PC-3 (cell line): ENCODE results near the gene OLFML2B. TPM values are rescaled to one million over a fixed set of nuclear protein-coding genes. Genes with fewer than 3 reads are reported as not detected.

ENCODE experiments used
- ATAC-seq: fragments of 200-7000 bp; cut with Tn5 transposase; 2 replicates; pipeline ENCODE4 v1.9.1; 2020; ENCODE audit warnings: mild to moderate bottlenecking, moderate library complexity
- BruUV-seq: library from RNA; stranded (reverse); fragments of 400-500 nt; replicated peaks from 2 replicates; lab custom pipeline; 2021; lab: Mats Ljungman, UMichigan
- CTCF ChIA-PET: fragments of 300-600 bp; sonication (Branson Sonifier 250); formaldehyde crosslinking; loops from one replicate; lab custom pipeline; 2022; ENCODE audit warnings: antibody characterized with exemption; lab: Charles Lee
- POLR2A ChIA-PET: fragments of 300-600 bp; sonication (Branson Sonifier 250); formaldehyde crosslinking; loops from one replicate; lab custom pipeline; 2022; ENCODE audit warnings: antibody characterized with exemption; ENCODE audit not compliant: unreplicated experiment; lab: Charles Lee
- DNase-seq: peaks from one replicate; pipeline ENCODE4 v3.0.0-alpha.2; 2015
- H2AFZ ChIP-seq: fragments of 300-600 bp; sonication (generic); 2 replicates; pipeline ENCODE4 v1.6.0; 2016; ENCODE audit warnings: antibody characterized with exemption, low read length
- H3F3A ChIP-seq: fragments of 300-600 bp; sonication (generic); one replicate; pipeline ENCODE4 v1.6.0; 2017; ENCODE audit warnings: antibody characterized with exemption, low read length, control low read depth, mild to moderate bottlenecking; ENCODE audit not compliant: unreplicated experiment
- H3K27ac ChIP-seq: fragments of 300-600 bp; sonication (generic); 2 replicates; pipeline ENCODE4 v1.5.1; 2016; ENCODE audit warnings: mild to moderate bottlenecking, low read length
- H3K27me3 ChIP-seq: fragments of 300-600 bp; sonication (generic); 2 replicates; pipeline ENCODE4 v1.6.1; 2016; ENCODE audit warnings: low read length, mixed read lengths
- H3K36me3 ChIP-seq: fragments of 300-600 bp; sonication (generic); 2 replicates; pipeline ENCODE4 v1.6.1; 2016; ENCODE audit warnings: low read depth, mixed run types, low read length, mixed read lengths
- H3K4me1 ChIP-seq: fragments of 300-600 bp; sonication (generic); 2 replicates; pipeline ENCODE4 v1.5.1; 2016; ENCODE audit warnings: low read length; ENCODE audit not compliant: insufficient read depth
- H3K4me2 ChIP-seq: fragments of 300-600 bp; sonication (generic); 2 replicates; pipeline ENCODE4 v1.6.0; 2016; ENCODE audit warnings: low read length
- H3K4me3 ChIP-seq: fragments of 300-600 bp; sonication (generic); 2 replicates; pipeline ENCODE4 v1.5.1; 2016; ENCODE audit warnings: mild to moderate bottlenecking, low read length, mixed read lengths
- H3K79me2 ChIP-seq: fragments of 300-600 bp; sonication (generic); 2 replicates; pipeline ENCODE4 v1.6.1; 2017; ENCODE audit warnings: low read length, mixed read lengths
- H3K9ac ChIP-seq: fragments of 300-600 bp; sonication (generic); 2 replicates; pipeline ENCODE4 v1.6.0; 2016; ENCODE audit warnings: mild to moderate bottlenecking, low read length
- H3K9me2 ChIP-seq: fragments of 300-600 bp; sonication (generic); replicated peaks from 2 replicates; pipeline ENCODE4 v1.6.1; 2016; ENCODE audit warnings: mixed run types, low read length, mixed read lengths
- H3K9me3 ChIP-seq: fragments of 300-600 bp; sonication (generic); 2 replicates; pipeline ENCODE4 v1.6.1; 2016; ENCODE audit warnings: low read length, mixed read lengths
- H4K20me1 ChIP-seq: fragments of 300-600 bp; sonication (generic); 2 replicates; pipeline ENCODE4 v1.6.1; 2016; ENCODE audit warnings: low read length, mixed read lengths
- EZH2 ChIP-seq: fragments of 300-600 bp; sonication (generic); IDR thresholded peaks from one replicate; pipeline ENCODE4 v1.6.1; 2017; ENCODE audit warnings: antibody characterized with exemption, mild to moderate bottlenecking, low read length; ENCODE audit not compliant: unreplicated experiment
- EZH2phosphoT487 ChIP-seq: fragments of 300-600 bp; sonication (generic); IDR thresholded peaks from 2 replicates; pipeline ENCODE4 v1.6.1; 2018; ENCODE audit warnings: mild to moderate bottlenecking, antibody characterized with exemption, low read length, borderline replicate concordance
- intact Hi-C: fragments of 100-400 bp; cut with micrococcal nuclease; formaldehyde crosslinking; loops from 2 replicates; pipeline ENCODE4 v1.9.0; 2023
- total RNA-seq: library from RNA; depleted of rRNA; stranded (reverse); fragments of >200 nt; gene quantifications from 2 replicates; pipeline ENCODE4 v1.2.3, GENCODE V29; 2014
- TF ChIP-seq, protein P1 (sequence below): fragments of 300-600 bp; sonication (generic); conservative IDR thresholded peaks from 2 replicates; pipeline ENCODE4 v1.5.1; 2017; ENCODE audit warnings: antibody characterized with exemption, low read depth, mild to moderate bottlenecking, low read length

Gene OLFML2B
- total RNA-seq, 1 experiment from 2014 or later: 1.4 TPM

DNA sequence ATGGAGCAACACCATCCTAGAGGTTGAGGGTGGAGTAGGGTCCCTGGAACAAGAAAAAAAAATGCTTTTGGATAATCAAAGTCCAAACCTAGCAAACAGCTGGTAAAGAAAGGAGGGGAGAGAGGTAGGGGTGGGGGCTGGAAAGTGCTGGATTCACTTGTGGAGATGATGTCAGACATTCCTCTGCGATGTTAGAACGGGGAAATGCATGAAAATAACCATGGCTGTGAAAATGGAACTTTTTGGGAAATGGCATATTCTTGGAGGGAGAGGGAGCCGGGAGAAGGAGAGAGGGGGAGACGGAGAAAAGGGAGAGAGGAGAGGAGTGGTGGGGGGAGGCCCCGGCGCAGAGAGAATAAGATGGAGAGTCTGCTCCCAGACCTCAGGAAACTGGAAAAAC, 53.6 kb downstream of the OLFML2B start:
- DNase-seq: no peak
- Histone ChIP-seq H3K9me3 (no peaks in the 10 kb centered on the region), H3K27ac (no peak overlapping the region), H3K27me3 (no peaks in the 10 kb centered on the region), H3K4me1 (no peaks in the 10 kb centered on the region), H3F3A (no peaks in the 10 kb centered on the region), H3K4me3 (no peak overlapping the region), H4K20me1 (no peaks in the 10 kb centered on the region), H2AFZ (no peak overlapping the region), H3K9ac (no peak overlapping the region), H3K9me2 (no peaks in the 10 kb centered on the region), H3K79me2 (no peaks in the 10 kb centered on the region), H3K4me2 (no peak overlapping the region), H3K36me3 (no peaks in the 10 kb centered on the region)
- intact Hi-C loops: no loop called here
- ChIA-PET CTCF (no interaction called here), POLR2A (no interaction called here)
- TF ChIP-seq, protein P1, sequence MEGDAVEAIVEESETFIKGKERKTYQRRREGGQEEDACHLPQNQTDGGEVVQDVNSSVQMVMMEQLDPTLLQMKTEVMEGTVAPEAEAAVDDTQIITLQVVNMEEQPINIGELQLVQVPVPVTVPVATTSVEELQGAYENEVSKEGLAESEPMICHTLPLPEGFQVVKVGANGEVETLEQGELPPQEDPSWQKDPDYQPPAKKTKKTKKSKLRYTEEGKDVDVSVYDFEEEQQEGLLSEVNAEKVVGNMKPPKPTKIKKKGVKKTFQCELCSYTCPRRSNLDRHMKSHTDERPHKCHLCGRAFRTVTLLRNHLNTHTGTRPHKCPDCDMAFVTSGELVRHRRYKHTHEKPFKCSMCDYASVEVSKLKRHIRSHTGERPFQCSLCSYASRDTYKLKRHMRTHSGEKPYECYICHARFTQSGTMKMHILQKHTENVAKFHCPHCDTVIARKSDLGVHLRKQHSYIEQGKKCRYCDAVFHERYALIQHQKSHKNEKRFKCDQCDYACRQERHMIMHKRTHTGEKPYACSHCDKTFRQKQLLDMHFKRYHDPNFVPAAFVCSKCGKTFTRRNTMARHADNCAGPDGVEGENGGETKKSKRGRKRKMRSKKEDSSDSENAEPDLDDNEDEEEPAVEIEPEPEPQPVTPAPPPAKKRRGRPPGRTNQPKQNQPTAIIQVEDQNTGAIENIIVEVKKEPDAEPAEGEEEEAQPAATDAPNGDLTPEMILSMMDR: no peak
- TF ChIP-seq EZH2: no peak
- TF ChIP-seq EZH2phosphoT487: no peak
- no TSS peak for BruUV-seq
- no peak for ATAC-seq

DNA sequence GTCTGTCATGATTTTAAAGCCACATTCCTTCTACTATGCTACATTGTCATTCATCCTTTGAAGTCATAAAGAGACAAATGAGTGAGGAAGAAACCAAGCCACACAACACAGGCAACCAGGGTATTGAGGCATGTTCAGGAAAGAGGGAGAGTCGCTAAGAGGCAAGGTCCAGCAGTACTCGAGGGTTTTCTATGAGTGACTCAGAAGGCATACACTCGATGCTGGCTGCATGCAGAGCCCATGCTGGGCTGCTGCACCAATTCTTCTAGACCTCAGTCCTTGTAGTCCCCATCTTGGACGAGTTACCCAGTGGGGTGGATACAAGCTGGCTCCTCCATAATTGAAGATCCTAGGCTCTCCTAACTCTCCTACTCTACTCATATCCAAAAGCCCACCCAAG, 57.6 kb downstream of the OLFML2B start:
- intact Hi-C loops: no loop called here
- BruUV-seq: no TSS peak

More for the DNA sequence above, 57.6 kb downstream of the OLFML2B start:
- Histone ChIP-seq H4K20me1 (no peaks in the 10 kb centered on the region), H3K4me1 (peaks cover 26% of the 10 kb centered on the region), H3K9me2 (no peaks in the 10 kb centered on the region), H3K27me3 (no peaks in the 10 kb centered on the region), H3K9me3 (no peaks in the 10 kb centered on the region), H3F3A (no peaks in the 10 kb centered on the region), H3K9ac (no peak overlapping the region), H3K4me2 (no peak overlapping the region), H3K79me2 (no peaks in the 10 kb centered on the region), H3K36me3 (no peaks in the 10 kb centered on the region), H2AFZ (no peak overlapping the region), H3K27ac (no peak overlapping the region), H3K4me3 (no peak overlapping the region)
- CTCF ChIA-PET: no interaction called here
- no peak for TF ChIP-seq EZH2
- no peak for TF ChIP-seq EZH2phosphoT487
- TF ChIP-seq, protein P1: no peak
- ATAC-seq (no peak), DNase-seq (no peak)
- POLR2A ChIA-PET: no interaction called here
